GM12878 (cell line): Measurements from ENCODE around the gene CLEC16A. TPM values are rescaled to one million over a fixed set of nuclear protein-coding genes. Genes with fewer than 3 reads are reported as not detected.

ENCODE experiments used
- ATAC-seq: fragments of 200-7000 bp; cut with Tn5 transposase; 3 replicates; pipeline ENCODE4 v1.9.1; 2020; ENCODE audit warnings: mild to moderate bottlenecking, moderate library complexity
- BruUV-seq: library from RNA; stranded (reverse); fragments of 400-500 nt; replicated peaks from 2 replicates; lab custom pipeline; 2021; lab: Mats Ljungman, UMichigan
- CTCF ChIA-PET: fragments of 300-600 bp; sonication (Branson Sonifier 250); formaldehyde crosslinking; extraction: SDS; loops from one replicate; lab custom pipeline; 2021; ENCODE audit warnings: inconsistent platforms; lab: Yijun Ruan, JAX
- POLR2A ChIA-PET: fragments of 350-600 bp; formaldehyde crosslinking; extraction: SDS; loops from one replicate; lab custom pipeline; 2021; ENCODE audit warnings: inconsistent platforms; lab: Charles Lee
- RAD21 ChIA-PET: fragments of 300-600 bp; sonication (Branson Sonifier 250); formaldehyde crosslinking; loops from one replicate; lab custom pipeline; 2023; ENCODE audit warnings: antibody characterized with exemption; ENCODE audit not compliant: unreplicated experiment; lab: Charles Lee
- SMC1A ChIA-PET: fragments of 300-600 bp; sonication (Branson Sonifier 250); formaldehyde crosslinking; loops from one replicate; lab custom pipeline; 2023; ENCODE audit not compliant: unreplicated experiment, uncharacterized antibody; lab: Charles Lee
- DNase-seq: peaks from one replicate; pipeline ENCODE4 v3.0.0-alpha.2; 2011; ENCODE audit warnings: low read depth, low spot score
- FAIRE-seq: peaks from 3 replicates; lab custom pipeline; 2011; peaks lifted over from hg19 to GRCh38; lab: Jason Lieb, UNC
- H2AFZ ChIP-seq: 2 replicates; pipeline ENCODE4 v1.6.0; 2011; ENCODE audit warnings: low read depth, low read length, control low read depth; ENCODE audit not compliant: control insufficient read depth
- H3K27ac ChIP-seq: 2 replicates; pipeline ENCODE4 v1.5.1; 2011; ENCODE audit warnings: control low read depth; ENCODE audit not compliant: control insufficient read depth, insufficient read depth
- H3K27me3 ChIP-seq, 2 experiments: replicated peaks in 1 of 2; 2 replicates each; pipeline versions ENCODE4 v1.6.0 to v1.6.1; 2011; ENCODE audit warnings: low read length in 1 of 2; ENCODE audit not compliant: control insufficient read depth in 2 of 2, insufficient read depth in 2 of 2
- H3K36me3 ChIP-seq, 2 experiments: 2 replicates each; pipeline ENCODE4 v1.5.1; 2011; ENCODE audit warnings: low read length in 1 of 2; ENCODE audit not compliant: control insufficient read depth in 2 of 2, insufficient read depth in 2 of 2
- H3K4me1 ChIP-seq: 2 replicates; pipeline ENCODE4 v1.6.1; 2011; ENCODE audit warnings: mild to moderate bottlenecking, low read length, moderate library complexity, mixed read lengths; ENCODE audit not compliant: control insufficient read depth, insufficient read depth
- H3K4me2 ChIP-seq: 2 replicates; pipeline ENCODE4 v1.6.0; 2011; ENCODE audit warnings: control low read depth; ENCODE audit not compliant: control insufficient read depth, insufficient read depth
- H3K4me3 ChIP-seq: fragments of 200-600 bp; sonication (generic); 2 replicates; pipeline ENCODE4 v1.5.1; 2016
- H3K79me2 ChIP-seq: 2 replicates; pipeline ENCODE4 v1.6.0; 2011; ENCODE audit warnings: low read length; ENCODE audit not compliant: control insufficient read depth, insufficient read depth
- H3K9ac ChIP-seq: 2 replicates; pipeline ENCODE4 v1.8.0; 2011; ENCODE audit warnings: low read length, control low read depth, mixed read lengths; ENCODE audit not compliant: control insufficient read depth, insufficient read depth
- H3K9me3 ChIP-seq: replicated peaks from 3 replicates; pipeline ENCODE4 v1.5.1; 2011; ENCODE audit warnings: mild to moderate bottlenecking, low read length; ENCODE audit not compliant: control insufficient read depth, insufficient read depth
- H4K20me1 ChIP-seq: 2 replicates; pipeline ENCODE4 v1.6.0; 2011; ENCODE audit not compliant: control insufficient read depth, insufficient read depth
- BHLHE40 ChIP-seq, 2 experiments: fragments of 450-650 bp in 1 of 2; IDR thresholded peaks; 2 replicates each; pipeline ENCODE4 v1.6.1; 2011 to 2017; ENCODE audit warnings: low read depth in 2 of 2, borderline replicate concordance in 1 of 2, improper control_type of control experiment in 1 of 2, low read length in 1 of 2, mild to moderate bottlenecking in 1 of 2
- CBX3 ChIP-seq: fragments of 200-600 bp; sonication (generic); IDR thresholded peaks from 2 replicates; pipeline ENCODE4 v1.6.1; 2016; ENCODE audit warnings: low read depth, borderline replicate concordance
- CBX5 ChIP-seq: sonication (generic); IDR thresholded peaks from 2 replicates; pipeline ENCODE4 v1.6.1; 2016; ENCODE audit warnings: low read depth, moderate library complexity, mild to moderate bottlenecking, inconsistent platforms
- MEF2B ChIP-seq: fragments of 450-650 bp; IDR thresholded peaks from 2 replicates; pipeline ENCODE4 v1.6.1; 2018; ENCODE audit warnings: mild to moderate bottlenecking, moderate library complexity; ENCODE audit not compliant: partially characterized antibody, poor library complexity, severe bottlenecking
- NFIC ChIP-seq: IDR thresholded peaks from 2 replicates; pipeline ENCODE4 v1.6.1; 2012; ENCODE audit warnings: low read depth, mild to moderate bottlenecking, inconsistent platforms, low read length, moderate library complexity
- RELB ChIP-seq: fragments of 450-650 bp; IDR thresholded peaks from 2 replicates; pipeline ENCODE4 v1.6.1; 2017; ENCODE audit warnings: low read depth, mild to moderate bottlenecking, moderate library complexity
- RUNX3 ChIP-seq: IDR thresholded peaks from 2 replicates; pipeline ENCODE4 v1.6.1; 2012; ENCODE audit warnings: low read length, inconsistent platforms
- SKIL ChIP-seq: fragments of 450-650 bp; IDR thresholded peaks from 2 replicates; pipeline ENCODE4 v1.6.1; 2017; ENCODE audit warnings: mild to moderate bottlenecking, low read depth, inconsistent platforms; ENCODE audit not compliant: poor library complexity, severe bottlenecking
- SMAD5 ChIP-seq: IDR thresholded peaks from 2 replicates; pipeline ENCODE4 v1.6.1; 2016; ENCODE audit warnings: antibody characterized with exemption, low read depth
- SMC3 ChIP-seq: IDR thresholded peaks from 2 replicates; pipeline ENCODE4 v1.6.1; 2011; ENCODE audit warnings: low read length, improper control_type of control experiment, borderline replicate concordance
- SPI1 ChIP-seq: IDR thresholded peaks from 2 replicates; pipeline ENCODE4 v1.6.1; 2011; ENCODE audit warnings: low read depth, mild to moderate bottlenecking, low read length, moderate library complexity, borderline replicate concordance; ENCODE audit not compliant: insufficient read depth
- TCF3 ChIP-seq: IDR thresholded peaks from 2 replicates; pipeline ENCODE4 v1.6.1; 2012; ENCODE audit warnings: low read depth, mild to moderate bottlenecking, low read length, borderline replicate concordance; ENCODE audit not compliant: insufficient read depth
- ZNF622 ChIP-seq: fragments of 450-650 bp; IDR thresholded peaks from 2 replicates; pipeline ENCODE4 v1.6.1; 2017; ENCODE audit warnings: mild to moderate bottlenecking, inconsistent platforms
- ZNF687 ChIP-seq: fragments of 450-650 bp; IDR thresholded peaks from 2 replicates; pipeline ENCODE4 v1.6.1; 2017; ENCODE audit warnings: mild to moderate bottlenecking, moderate library complexity
- ZSCAN29 ChIP-seq: fragments of 450-650 bp; IDR thresholded peaks from 2 replicates; pipeline ENCODE4 v1.6.1; 2017; ENCODE audit warnings: mild to moderate bottlenecking, moderate library complexity
- WGBS: methylation state at CpG from one replicate; pipeline ENCODE4 v1.1.6; 2016; ENCODE audit warnings: low lambda C conversion rate; ENCODE audit not compliant: insufficient replicate concordance, insufficient coverage; ENCODE audit errors: missing lambda C conversion rate; 5-methylcytosine and 5-hydroxymethylcytosine counted together
- in situ Hi-C: fragments of 300-500 bp; cut with MboI; formaldehyde crosslinking; loops from 9 replicates; pipeline ENCODE4 v1.14.3; 2018; ENCODE audit warnings: mixed read lengths
- intact Hi-C: fragments of 100-400 bp; cut with micrococcal nuclease; formaldehyde crosslinking; loops from one replicate; pipeline ENCODE4 v1.14.2; 2022; ENCODE audit not compliant: unreplicated experiment
- polyA plus RNA-seq, 11 experiments: library from polyadenylated mRNA; depleted of rRNA in 4 of 11; unstranded in 6 of 11; stranded (reverse) in 5 of 11; fragments of >200 nt; fragmentation: Nextera tagmentation in 4 of 11; fragmentation: Illumina TruSeq in 1 of 11; extraction: Ambion mirVana in 4 of 11; extraction: Trizol in 1 of 11; gene quantifications; 1 replicate in 1 of 11; 2 replicates in 10 of 11; pipeline versions ENCODE4 v1.2.1 to v1.2.3, GENCODE V29; 2011 to 2016; ENCODE audit warnings: inconsistent platforms in 2 of 11, missing spikeins in 2 of 11, low read depth in 1 of 11
- total RNA-seq, 4 experiments: library from RNA; depleted of rRNA in 3 of 4; stranded (reverse); fragments of >200 nt in 3 of 4; fragmentation: Illumina TruSeq in 1 of 4; extraction: Trizol in 1 of 4; gene quantifications; 2 replicates each; pipeline versions ENCODE4 v1.2.1 to v1.2.3, GENCODE V29; 2013 to 2021

The CLEC16A gene
- total and polyA plus RNA-seq, 10 of the 15 experiments (the other 5 are each of a cell fraction or from before 2014, with no cell fraction given), result 1.5 to 28.8 (median 19.2) TPM

GRCh38 chr16:11229432-11229831 lies 285.1 kb downstream of the CLEC16A start:
- CTCF ChIA-PET, result no interaction called here
- no peak overlapping the region for H3K4me2 ChIP-seq
- POLR2A ChIA-PET, result no interaction called here
- no peak for ATAC-seq
- no peaks in the 10 kb centered on the region for H3K79me2 ChIP-seq
- no peaks in the 10 kb centered on the region for H4K20me1 ChIP-seq
- H3K27me3 ChIP-seq, result no peaks in the 10 kb centered on the region
- intact Hi-C loops, result no loop called here
- no peaks in the 10 kb centered on the region for H3K36me3 ChIP-seq
- no peak for DNase-seq
- no peak overlapping the region for H3K9ac ChIP-seq
- no peak overlapping the region for H2AFZ ChIP-seq
- H3K9me3 ChIP-seq, result no peaks in the 10 kb centered on the region
- H3K4me1 ChIP-seq, result peaks cover 44% of the 10 kb centered on the region
- WGBS, result 85% methylated on average over 5 of the region's 5 CpGs
- in situ Hi-C loops, result no loop called here
- H3K27ac ChIP-seq, result no peak overlapping the region
- RAD21 ChIA-PET, result interaction anchor here (1.1 to 1.2 kb wide), 2 partner anchors 23 to 25 kb away, joined by 3 read pairs; no protein-coding TSS in a partner anchor
- no peak for FAIRE-seq
- H3K4me3 ChIP-seq, result no peak overlapping the region
- SMC1A ChIA-PET, result interaction anchor here (0.7 to 2.0 kb wide), 4 partner anchors 17 to 26 kb away, joined by 3 to 7 read pairs (median 4); no protein-coding TSS in a partner anchor
- BruUV-seq, result no TSS peak
- TF ChIP-seq SMAD5 (no peak), MEF2B (no peak), SMC3 (no peak), BHLHE40 (IDR thresholded peaks at IDR 0.05; ENCODE audit: borderline replicate concordance in 1 of 2, low read depth in 2 of 2, low read length in 1 of 2) (no peak), ZNF622 (no peak), RUNX3 (no peak), CBX5 (no peak), SKIL (no peak), RELB (no peak), ZNF687 (no peak), ZSCAN29 (no peak), CBX3 (no peak), NFIC (no peak), SPI1 (no peak), TCF3 (no peak)
